H1 (cell line): ENCODE data around the gene DCP1A. TPM values are rescaled to one million over a fixed set of nuclear protein-coding genes. Genes with fewer than 3 reads are reported as not detected.

Source experiments
- CTCF ChIA-PET: fragments of 300-600 bp; sonication (Branson Sonifier 250); formaldehyde crosslinking; loops from one replicate; lab custom pipeline; 2021; ENCODE audit not compliant: partially characterized antibody; lab: Charles Lee
- POLR2A ChIA-PET: fragments of 300-600 bp; sonication (Branson Sonifier 250); formaldehyde crosslinking; loops from one replicate; lab custom pipeline; 2021; ENCODE audit warnings: inconsistent platforms; ENCODE audit not compliant: partially characterized antibody; lab: Charles Lee
- DNase-seq, 2 experiments: peaks; one replicate each; pipeline versions ENCODE4 v3.0.0 to v3.0.0-alpha.2; 2010 to 2022; ENCODE audit warnings: low spot score in 2 of 2, low read depth in 1 of 2, mixed read lengths in 1 of 2
- FAIRE-seq: peaks from 2 replicates; lab custom pipeline; 2011; peaks lifted over from hg19 to GRCh38; lab: Jason Lieb, UNC
- H2AFZ ChIP-seq: 2 replicates; pipeline ENCODE4 v1.8.1; 2012; ENCODE audit warnings: low read length, inconsistent platforms
- H2AK5ac ChIP-seq: 2 replicates; pipeline ENCODE4 v1.6.1; 2013; ENCODE audit warnings: low read depth, low read length
- H2BK120ac ChIP-seq: replicated peaks from 2 replicates; pipeline ENCODE3; 2013; ENCODE audit warnings: low read depth, low read length, inconsistent platforms
- H2BK12ac ChIP-seq: 2 replicates; pipeline ENCODE4 v1.6.1; 2013; ENCODE audit warnings: low read depth, low read length
- H2BK15ac ChIP-seq: 2 replicates; pipeline ENCODE4 v1.6.1; 2013; ENCODE audit warnings: low read length
- H2BK20ac ChIP-seq: 2 replicates; pipeline ENCODE4 v1.6.1; 2013; ENCODE audit warnings: low read length
- H2BK5ac ChIP-seq: 2 replicates; pipeline ENCODE4 v1.6.1; 2013; ENCODE audit warnings: low read depth, low read length
- H3K14ac ChIP-seq: 2 replicates; pipeline ENCODE4 v1.6.1; 2013; ENCODE audit warnings: inconsistent platforms; ENCODE audit not compliant: insufficient read length
- H3K18ac ChIP-seq: 2 replicates; pipeline ENCODE4 v1.6.1; 2013; ENCODE audit warnings: low read length; ENCODE audit errors: extremely low read depth
- H3K23ac ChIP-seq: 2 replicates; pipeline ENCODE4 v1.6.1; 2013; ENCODE audit warnings: inconsistent platforms; ENCODE audit not compliant: insufficient read length
- H3K23me2 ChIP-seq: 2 replicates; pipeline ENCODE4 v1.6.1; 2013; ENCODE audit warnings: low read depth, low read length
- H3K27ac ChIP-seq: 2 replicates; pipeline ENCODE4 v1.6.1; 2011; ENCODE audit warnings: low read depth, low read length, inconsistent platforms
- H3K27me3 ChIP-seq, 4 experiments: replicated peaks in 1 of 4; 1 replicate in 1 of 4; 2 replicates in 3 of 4; pipeline versions ENCODE4 v1.6.1 to v1.8.1; 2011 to 2013; ENCODE audit warnings: low read length in 3 of 4, mild to moderate bottlenecking in 3 of 4, inconsistent platforms in 2 of 4, mixed read lengths in 2 of 4, moderate library complexity in 1 of 4; ENCODE audit not compliant: control insufficient read depth in 3 of 4, insufficient read depth in 3 of 4; ENCODE audit errors: extremely low read depth in 1 of 4
- H3K36me3 ChIP-seq, 4 experiments: 2 replicates each; pipeline versions ENCODE4 v1.6.1 to v1.8.1; 2011 to 2013; ENCODE audit warnings: mild to moderate bottlenecking in 4 of 4, low read length in 3 of 4, moderate library complexity in 2 of 4, control low read depth in 1 of 4, inconsistent platforms in 1 of 4; ENCODE audit not compliant: insufficient read depth in 4 of 4, control insufficient read depth in 2 of 4
- H3K4ac ChIP-seq: replicated peaks from 2 replicates; pipeline ENCODE3; 2013; ENCODE audit warnings: low read length, low read depth, mixed read lengths, inconsistent platforms; ENCODE audit not compliant: insufficient read length
- H3K4me1 ChIP-seq, 4 experiments: replicated peaks in 1 of 4; 1 replicate in 1 of 4; 2 replicates in 3 of 4; pipeline versions ENCODE4 v1.6.1 to v1.8.1; 2011 to 2013; ENCODE audit warnings: low read length in 3 of 4, inconsistent platforms in 2 of 4, mixed read lengths in 1 of 4; ENCODE audit not compliant: insufficient read depth in 4 of 4, control insufficient read depth in 3 of 4
- H3K4me2 ChIP-seq, 2 experiments: 2 replicates each; pipeline versions ENCODE4 v1.6.1 to v1.8.1; 2011 to 2013; ENCODE audit warnings: low read depth in 2 of 2, low read length in 2 of 2, control low read depth in 1 of 2, inconsistent platforms in 1 of 2, mild to moderate bottlenecking in 1 of 2; ENCODE audit not compliant: insufficient read depth in 1 of 2
- H3K4me3 ChIP-seq, 4 experiments: fragments of 200-600, 300-600 bp in 1 of 4; sonication (generic), shearing (Covaris generic), sonication (Bioruptor Twin) in 1 of 4; 2 replicates each; pipeline versions ENCODE4 v1.5.1 to v1.8.1; 2011 to 2016; ENCODE audit warnings: low read length in 4 of 4, low read depth in 3 of 4, control low read depth in 2 of 4, inconsistent platforms in 2 of 4, mild to moderate bottlenecking in 2 of 4, mixed read lengths in 1 of 4, moderate library complexity in 1 of 4; ENCODE audit not compliant: insufficient read depth in 2 of 4; ENCODE audit errors: extremely low read depth in 1 of 4
- H3K56ac ChIP-seq: replicated peaks from 2 replicates; pipeline ENCODE3; 2013; ENCODE audit warnings: low read depth, mild to moderate bottlenecking, mixed read lengths, low read length, inconsistent platforms; ENCODE audit not compliant: insufficient read length
- H3K79me1 ChIP-seq: 2 replicates; pipeline ENCODE4 v1.6.1; 2013; ENCODE audit warnings: low read depth, low read length, control low read depth
- H3K79me2 ChIP-seq, 2 experiments: 2 replicates each; pipeline versions ENCODE4 v1.6.1 to v1.8.1; 2012 to 2013; ENCODE audit warnings: low read length in 2 of 2, mild to moderate bottlenecking in 2 of 2, inconsistent platforms in 1 of 2; ENCODE audit not compliant: insufficient read depth in 2 of 2, control insufficient read depth in 1 of 2
- H3K9ac ChIP-seq, 4 experiments: replicated peaks in 1 of 4; 1 replicate in 1 of 4; 2 replicates in 3 of 4; pipeline versions ENCODE4 v1.6.1 to v1.8.1; 2011 to 2013; ENCODE audit warnings: low read depth in 3 of 4, low read length in 3 of 4, control low read depth in 2 of 4, mild to moderate bottlenecking in 2 of 4, moderate library complexity in 2 of 4, inconsistent platforms in 1 of 4; ENCODE audit errors: extremely low read depth in 1 of 4
- H3K9me3 ChIP-seq, 2 experiments: 2 replicates each; pipeline versions ENCODE4 v1.6.1 to v1.8.1; 2012 to 2013; ENCODE audit warnings: mild to moderate bottlenecking in 2 of 2, moderate library complexity in 2 of 2, control low read depth in 1 of 2, inconsistent platforms in 1 of 2, low read depth in 1 of 2, low read length in 1 of 2, mixed read lengths in 1 of 2; ENCODE audit not compliant: insufficient read depth in 2 of 2
- H4K20me1 ChIP-seq, 2 experiments: replicated peaks in 1 of 2; 2 replicates each; pipeline versions ENCODE3 to v1.8.1; 2011 to 2013; ENCODE audit warnings: inconsistent platforms in 2 of 2, low read length in 2 of 2, mild to moderate bottlenecking in 1 of 2; ENCODE audit not compliant: insufficient read depth in 2 of 2, control insufficient read depth in 1 of 2
- H4K5ac ChIP-seq: 2 replicates; pipeline ENCODE4 v1.6.1; 2013; ENCODE audit warnings: low read length, low read depth, mixed read lengths, inconsistent platforms; ENCODE audit not compliant: insufficient read length
- H4K8ac ChIP-seq: 2 replicates; pipeline ENCODE4 v1.8.0; 2013; ENCODE audit warnings: mild to moderate bottlenecking, moderate library complexity, low read length, inconsistent platforms; ENCODE audit not compliant: insufficient read depth; ENCODE audit errors: extremely low read depth
- H4K91ac ChIP-seq: replicated peaks from 2 replicates; pipeline ENCODE3; 2013; ENCODE audit warnings: low read length, mixed read lengths, inconsistent platforms; ENCODE audit not compliant: insufficient read length
- ATF3 ChIP-seq: IDR thresholded peaks from 2 replicates; pipeline ENCODE4 v1.6.1; 2011; ENCODE audit warnings: low read depth, mild to moderate bottlenecking, low read length; ENCODE audit not compliant: insufficient read depth
- BACH1 ChIP-seq: IDR thresholded peaks from 2 replicates; pipeline ENCODE4 v1.6.1; 2012; ENCODE audit warnings: low read length, improper control_type of control experiment
- BRCA1 ChIP-seq: IDR thresholded peaks from 2 replicates; pipeline ENCODE4 v1.6.1; 2012; ENCODE audit warnings: low read depth, low read length, improper control_type of control experiment
- CBX8 ChIP-seq: fragments of 300-800, 300-1000 bp; sonication (generic); IDR thresholded peaks from 2 replicates; pipeline ENCODE4 v1.7.1; 2016; ENCODE audit warnings: low read depth, low read length, borderline replicate concordance
- CEBPB ChIP-seq: IDR thresholded peaks from 2 replicates; pipeline ENCODE4 v1.6.1; 2012; ENCODE audit warnings: low read depth, low read length
- CHD2 ChIP-seq: IDR thresholded peaks from 2 replicates; pipeline ENCODE4 v1.6.1; 2012; ENCODE audit warnings: low read length, improper control_type of control experiment
- CREB1 ChIP-seq: IDR thresholded peaks from 2 replicates; pipeline ENCODE4 v1.6.1; 2012; ENCODE audit warnings: inconsistent platforms
- GTF2F1 ChIP-seq: IDR thresholded peaks from 2 replicates; pipeline ENCODE4 v1.6.1; 2012; ENCODE audit warnings: low read depth, low read length, improper control_type of control experiment, borderline replicate concordance
- HDAC6 ChIP-seq: IDR thresholded peaks from one replicate; pipeline ENCODE4 v1.7.1; 2012; ENCODE audit warnings: low read depth, mild to moderate bottlenecking, inconsistent platforms, low read length, moderate library complexity
- MAFK ChIP-seq: IDR thresholded peaks from 2 replicates; pipeline ENCODE4 v1.6.1; 2012; ENCODE audit warnings: low read depth, mild to moderate bottlenecking, improper control_type of control experiment, low read length
- NANOG ChIP-seq: IDR thresholded peaks from 2 replicates; pipeline ENCODE4 v1.6.1; 2011; ENCODE audit warnings: low read length, low read depth, mild to moderate bottlenecking, inconsistent platforms; ENCODE audit not compliant: insufficient read depth, poor library complexity, severe bottlenecking
- TCF12 ChIP-seq: IDR thresholded peaks from 2 replicates; pipeline ENCODE4 v1.6.1; 2011; ENCODE audit warnings: low read depth, mild to moderate bottlenecking, low read length
- TEAD4 ChIP-seq: IDR thresholded peaks from 2 replicates; pipeline ENCODE4 v1.6.1; 2012; ENCODE audit warnings: low read depth, low read length, inconsistent platforms, mixed read lengths
- YY1 ChIP-seq: IDR thresholded peaks from 2 replicates; pipeline ENCODE4 v1.6.1; 2011; ENCODE audit warnings: low read depth, mild to moderate bottlenecking, low read length
- ZNF274 ChIP-seq: IDR thresholded peaks from 2 replicates; pipeline ENCODE4 v1.7.0; 2012; ENCODE audit warnings: low read length, borderline replicate concordance; ENCODE audit errors: extremely low read depth
- WGBS, 2 experiments: shearing (Covaris generic) in 1 of 2; methylation state at CpG; one replicate each; pipeline versions ENCODE4 v1.1.6 to v1.1.7; 2013 to 2015; ENCODE audit warnings: low lambda C conversion rate in 2 of 2, mixed read lengths in 2 of 2, inconsistent platforms in 1 of 2, low coverage in 1 of 2, missing lambda C conversion rate in 1 of 2; ENCODE audit not compliant: insufficient replicate concordance in 2 of 2, insufficient coverage in 1 of 2, insufficient read length in 1 of 2; ENCODE audit errors: extremely low coverage in 1 of 2, missing lambda C conversion rate in 1 of 2; 5-methylcytosine and 5-hydroxymethylcytosine counted together
- polyA plus RNA-seq, 7 experiments: library from polyadenylated mRNA; depleted of rRNA in 3 of 7; stranded (reverse) in 5 of 7; unstranded in 2 of 7; fragments of >200 nt in 5 of 7; fragments of 200-250 nt in 2 of 7; gene quantifications; 1 replicate in 5 of 7; 2 replicates in 1 of 7; 4 replicates in 1 of 7; pipeline versions ENCODE4 v1.2.1 to v1.2.3, GENCODE V29; 2011 to 2013; ENCODE audit warnings: missing spikeins in 2 of 7, mixed read lengths in 2 of 7
- total RNA-seq: library from RNA; stranded (reverse); fragmentation: NEBNext Ultra II Directional; extraction: Animal tissue kit (Norgen Biotek cat#: 25700); gene quantifications from 2 replicates; pipeline ENCODE4 v1.2.1, GENCODE V29; 2021

Gene DCP1A
- total and polyA plus RNA-seq, 2 of the 8 experiments (the other 6 are each of a cell fraction or from before 2014, with no cell fraction given): 13.2 to 15.9 TPM

DNA sequence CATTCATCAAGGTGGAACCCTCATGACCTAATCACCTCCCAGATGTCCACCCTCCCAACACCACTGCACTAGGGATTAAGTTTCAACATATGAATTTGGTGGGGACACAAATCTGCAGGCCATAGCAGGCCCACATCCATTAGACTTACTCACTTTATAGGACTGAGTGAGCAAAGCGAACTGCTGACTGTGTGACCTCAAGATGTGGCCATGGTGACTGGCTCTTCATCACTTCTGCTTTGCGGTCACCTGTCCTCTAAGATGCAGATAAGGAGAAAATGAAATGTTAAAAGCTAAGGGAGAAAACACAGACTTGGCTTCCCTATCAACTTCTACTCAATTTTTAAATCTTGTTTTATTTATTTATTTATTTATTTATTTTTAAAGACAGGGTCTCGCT lies 14.5 kb upstream of the DCP1A start:
- no peak overlapping the region for H2BK12ac ChIP-seq
- H3K23ac ChIP-seq: no peak overlapping the region
- FAIRE-seq (no peak), DNase-seq (peak in 1 of 2 experiments; percentile 19)
- no peak overlapping the region for H4K8ac ChIP-seq
- H2BK15ac ChIP-seq: no peak overlapping the region
- no peak overlapping the region for H3K27ac ChIP-seq
- H3K4ac ChIP-seq: no peak overlapping the region
- no peak overlapping the region for H3K4me2 ChIP-seq
- no peak overlapping the region for H4K5ac ChIP-seq
- CTCF ChIA-PET: interaction anchor here (0.6 to 0.7 kb wide), 2 partner anchors 48 to 117 kb away, joined by 3 read pairs; no protein-coding TSS in a partner anchor
- no peaks in the 10 kb centered on the region for H4K20me1 ChIP-seq
- H2BK5ac ChIP-seq: no peak overlapping the region
- H3K36me3 ChIP-seq: no peaks in the 10 kb centered on the region
- POLR2A ChIA-PET: no interaction called here
- no peaks in the 10 kb centered on the region for H3K4me1 ChIP-seq
- TF ChIP-seq CREB1: no peak
- TF ChIP-seq GTF2F1: no peak
- TF ChIP-seq ATF3: no peak
- no peak for TF ChIP-seq YY1
- TF ChIP-seq NANOG: no peak
- no peak for TF ChIP-seq MAFK
- TF ChIP-seq BACH1: no peak
- TF ChIP-seq CEBPB: no peak
- no peak for TF ChIP-seq HDAC6
- no peak for TF ChIP-seq TEAD4
- no peak for TF ChIP-seq CHD2
- no peak for TF ChIP-seq CBX8
- TF ChIP-seq ZNF274: no peak
- TF ChIP-seq BRCA1: no peak
- TF ChIP-seq TCF12: no peak
- H3K18ac ChIP-seq: no peak overlapping the region
- H3K9me3 ChIP-seq: peaks cover 0 to 3% of the 10 kb centered on the region in 2 experiments; a peak in 1 of 4 replicates
- H2BK120ac ChIP-seq: no peak overlapping the region
- WGBS, 2 experiments: 96% methylated on average over 3 of the region's 3 CpGs; no CpG with 5 or more reads in 1 of the 2 experiments
- H3K79me2 ChIP-seq: no peaks in the 10 kb centered on the region
- no peaks in the 10 kb centered on the region for H3K23me2 ChIP-seq
- no peaks in the 10 kb centered on the region for H3K79me1 ChIP-seq
- H2AFZ ChIP-seq: no peak overlapping the region
- H4K91ac ChIP-seq: no peak overlapping the region
- H3K56ac ChIP-seq: no peak overlapping the region
- H3K9ac ChIP-seq: no peak overlapping the region
- H3K14ac ChIP-seq: no peak overlapping the region
- H2AK5ac ChIP-seq: no peak overlapping the region
- H3K27me3 ChIP-seq: no peaks in the 10 kb centered on the region
- H2BK20ac ChIP-seq: no peak overlapping the region
- no peak overlapping the region for H3K4me3 ChIP-seq
